ENCODE results near the gene COA8. TPM values are rescaled to one million over a fixed set of nuclear protein-coding genes. Genes with fewer than 3 reads are reported as not detected.

COA8 gene
- total and polyA plus RNA-seq, 4 donors, result 27.6 to 71.7 (median 38.8) TPM

GRCh38 chr14:103539056-103539825 is 23.5 kb upstream of the COA8 start:
- no peaks in the 10 kb centered on the region for H3K9me3 ChIP-seq (ENCODE audit: control insufficient read depth, low read length)
- H3K4me3 ChIP-seq (ENCODE audit: low read length in 2 of 2), result no peak overlapping the region
- intact Hi-C loops (cut with DNase I), result no loop called here
- no peak for ATAC-seq (ENCODE audit: low FRiP score)
- H3K27me3 ChIP-seq (ENCODE audit: control insufficient read depth in 1 of 2, insufficient read depth in 2 of 2, low read length in 1 of 2), result no peaks in the 10 kb centered on the region
- WGBS, 2 donors, result 78 to 81% methylated on average over 26 to 28 of the region's 28 CpGs
- DNase-seq, result peak in 1 of 2 donors; percentile 45
- no peaks in the 10 kb centered on the region for H3K4me1 ChIP-seq (ENCODE audit: control insufficient read depth in 1 of 2, insufficient read depth in 2 of 2, low read length in 2 of 2)
- H3K36me3 ChIP-seq (ENCODE audit: control insufficient read depth in 1 of 2, insufficient read depth in 2 of 2, low read length in 1 of 2), result no peaks in the 10 kb centered on the region
- H3K27ac ChIP-seq (ENCODE audit: low read depth in 1 of 2, low read length in 2 of 2), result peak overlapping the region in 1 of 2 donors; percentile 28

GRCh38 chr14:103540821-103541708 is 21.7 kb upstream of the COA8 start:
- WGBS, 2 donors, result 48 to 53% methylated on average over 17 of the region's 17 CpGs
- no peak for ATAC-seq (ENCODE audit: low FRiP score)
- H3K9me3 ChIP-seq (ENCODE audit: control insufficient read depth, low read length), result no peaks in the 10 kb centered on the region
- intact Hi-C loops (cut with DNase I), result no loop called here
- no peaks in the 10 kb centered on the region for H3K4me1 ChIP-seq (ENCODE audit: control insufficient read depth in 1 of 2, insufficient read depth in 2 of 2, low read length in 2 of 2)
- no peak for DNase-seq
- no peaks in the 10 kb centered on the region for H3K36me3 ChIP-seq (ENCODE audit: control insufficient read depth in 1 of 2, insufficient read depth in 2 of 2, low read length in 1 of 2)
- H3K27ac ChIP-seq (ENCODE audit: low read depth in 1 of 2, low read length in 2 of 2), result peak overlapping the region; percentile 3 to 33
- no peaks in the 10 kb centered on the region for H3K27me3 ChIP-seq (ENCODE audit: control insufficient read depth in 1 of 2, insufficient read depth in 2 of 2, low read length in 1 of 2)
- no peak overlapping the region for H3K4me3 ChIP-seq (ENCODE audit: low read length in 2 of 2)

- WGBS, 2 donors, result 56 to 63% methylated on average over 28 to 33 of the region's 33 CpGs
- no peak for ATAC-seq (ENCODE audit: low FRiP score)
- peak in 1 of 2 donors; percentile 53 for DNase-seq
- Histone ChIP-seq H3K4me1 (ENCODE audit: control insufficient read depth in 1 of 2, insufficient read depth in 2 of 2, low read length in 2 of 2) (no peaks in the 10 kb centered on the region), H3K36me3 (ENCODE audit: control insufficient read depth in 1 of 2, insufficient read depth in 2 of 2, low read length in 1 of 2) (no peaks in the 10 kb centered on the region), H3K9me3 (ENCODE audit: control insufficient read depth, low read length) (no peaks in the 10 kb centered on the region), H3K27ac (ENCODE audit: low read depth in 1 of 2, low read length in 2 of 2) (peak overlapping the region; percentile 3 to 45), H3K27me3 (ENCODE audit: control insufficient read depth in 1 of 2, insufficient read depth in 2 of 2, low read length in 1 of 2) (no peaks in the 10 kb centered on the region), H3K4me3 (ENCODE audit: low read length in 2 of 2) (no peak overlapping the region)
- intact Hi-C loops (cut with DNase I), result no loop called here
These were observed 20.8 kb upstream of the COA8 start for GRCh38 chr14:103541709-103542604.

- peak; percentile 33 for ATAC-seq (ENCODE audit: low FRiP score)
- intact Hi-C loops (cut with DNase I), result no loop called here
- Histone ChIP-seq H3K9me3 (ENCODE audit: control insufficient read depth, low read length) (no peaks in the 10 kb centered on the region), H3K27me3 (ENCODE audit: control insufficient read depth in 1 of 2, insufficient read depth in 2 of 2, low read length in 1 of 2) (no peaks in the 10 kb centered on the region), H3K36me3 (ENCODE audit: control insufficient read depth in 1 of 2, insufficient read depth in 2 of 2, low read length in 1 of 2) (no peaks in the 10 kb centered on the region), H3K27ac (ENCODE audit: low read depth in 1 of 2, low read length in 2 of 2) (peak overlapping the region in 1 of 2 donors; percentile 22), H3K4me1 (ENCODE audit: control insufficient read depth in 1 of 2, insufficient read depth in 2 of 2, low read length in 2 of 2) (no peaks in the 10 kb centered on the region), H3K4me3 (ENCODE audit: low read length in 2 of 2) (no peak overlapping the region)
- peak; percentile 80 to 92 for DNase-seq
- 2 to 6% methylated on average over 17 to 18 of the region's 18 CpGs for WGBS, 2 donors
These were observed 20.1 kb upstream of the COA8 start for GRCh38 chr14:103542605-103543088.

GRCh38 chr14:103543140-103543539 is 19.6 kb upstream of the COA8 start:
- Histone ChIP-seq H3K9me3 (ENCODE audit: control insufficient read depth, low read length) (no peaks in the 10 kb centered on the region), H3K36me3 (ENCODE audit: control insufficient read depth in 1 of 2, insufficient read depth in 2 of 2, low read length in 1 of 2) (no peaks in the 10 kb centered on the region), H3K27ac (ENCODE audit: low read depth in 1 of 2, low read length in 2 of 2) (no peak overlapping the region), H3K27me3 (ENCODE audit: control insufficient read depth in 1 of 2, insufficient read depth in 2 of 2, low read length in 1 of 2) (no peaks in the 10 kb centered on the region), H3K4me1 (ENCODE audit: control insufficient read depth in 1 of 2, insufficient read depth in 2 of 2, low read length in 2 of 2) (no peaks in the 10 kb centered on the region), H3K4me3 (ENCODE audit: low read length in 2 of 2) (no peak overlapping the region)
- ATAC-seq (ENCODE audit: low FRiP score) (no peak), DNase-seq (peak; percentile 50 to 68)
- intact Hi-C loops (cut with DNase I), result no loop called here
- 71 to 73% methylated on average over 10 of the region's 10 CpGs for WGBS, 2 donors

GRCh38 chr14:103543721-103544387 is 18.9 kb upstream of the COA8 start:
- 56% methylated on average over 19 of the region's 19 CpGs for WGBS, 2 donors
- Histone ChIP-seq H3K9me3 (ENCODE audit: control insufficient read depth, low read length) (no peaks in the 10 kb centered on the region), H3K4me1 (ENCODE audit: control insufficient read depth in 1 of 2, insufficient read depth in 2 of 2, low read length in 2 of 2) (no peaks in the 10 kb centered on the region), H3K4me3 (ENCODE audit: low read length in 2 of 2) (no peak overlapping the region), H3K27ac (ENCODE audit: low read depth in 1 of 2, low read length in 2 of 2) (no peak overlapping the region), H3K36me3 (ENCODE audit: control insufficient read depth in 1 of 2, insufficient read depth in 2 of 2, low read length in 1 of 2) (no peaks in the 10 kb centered on the region), H3K27me3 (ENCODE audit: control insufficient read depth in 1 of 2, insufficient read depth in 2 of 2, low read length in 1 of 2) (no peaks in the 10 kb centered on the region)
- intact Hi-C loops (cut with DNase I), result no loop called here
- ATAC-seq (ENCODE audit: low FRiP score) (no peak), DNase-seq (peak; percentile 55 to 67)

GRCh38 chr14:103544388-103545218 is 18.2 kb upstream of the COA8 start:
- peak; percentile 46 for ATAC-seq (ENCODE audit: low FRiP score)
- no peak overlapping the region for H3K27ac ChIP-seq (ENCODE audit: low read depth in 1 of 2, low read length in 2 of 2)
- no peaks in the 10 kb centered on the region for H3K9me3 ChIP-seq (ENCODE audit: control insufficient read depth, low read length)
- peak; percentile 65 to 81 for DNase-seq
- H3K36me3 ChIP-seq (ENCODE audit: control insufficient read depth in 1 of 2, insufficient read depth in 2 of 2, low read length in 1 of 2), result no peaks in the 10 kb centered on the region
- intact Hi-C loops (cut with DNase I), result loop anchor here in 1 of 2 donors (5.0 kb wide), 1 partner anchor 42 kb away; no protein-coding TSS in a partner anchor
- H3K27me3 ChIP-seq (ENCODE audit: control insufficient read depth in 1 of 2, insufficient read depth in 2 of 2, low read length in 1 of 2), result no peaks in the 10 kb centered on the region
- H3K4me1 ChIP-seq (ENCODE audit: control insufficient read depth in 1 of 2, insufficient read depth in 2 of 2, low read length in 2 of 2), result no peaks in the 10 kb centered on the region
- WGBS, 2 donors, result 55 to 59% methylated on average over 35 of the region's 35 CpGs
- H3K4me3 ChIP-seq (ENCODE audit: low read length in 2 of 2), result no peak overlapping the region

Measured in aorta (tissue), 5 donors.